HCT116 (cell line): ENCODE measurements around the gene PRSS56. TPM values are rescaled to one million over a fixed set of nuclear protein-coding genes. Genes with fewer than 3 reads are reported as not detected.

Experiments
- ATAC-seq: fragments of 200-7000 bp; cut with Tn5 transposase; 2 replicates; pipeline ENCODE4 v1.9.1; 2020; ENCODE audit warnings: mild to moderate bottlenecking, moderate library complexity
- BruUV-seq: library from RNA; stranded (reverse); fragments of 400-500 nt; replicated peaks from 2 replicates; lab custom pipeline; 2021; lab: Mats Ljungman, UMichigan
- CTCF ChIA-PET: fragments of 300-600 bp; sonication (Branson Sonifier 250); formaldehyde crosslinking; loops from one replicate; lab custom pipeline; 2021; ENCODE audit warnings: antibody characterized with exemption; lab: Charles Lee
- POLR2A ChIA-PET: fragments of 300-600, 350-600 bp; sonication (Branson Sonifier 250); formaldehyde crosslinking; loops from one replicate; lab custom pipeline; 2021; ENCODE audit warnings: antibody characterized with exemption; lab: Charles Lee
- RAD21 ChIA-PET, 2 experiments: fragments of 300-600 bp; sonication (Branson Sonifier 250); formaldehyde crosslinking; loops; one replicate each; lab custom pipeline; 2023; ENCODE audit warnings: low total read pairs in 2 of 2; ENCODE audit not compliant: uncharacterized antibody in 2 of 2, unreplicated experiment in 2 of 2, low non-redundant PET in 1 of 2; lab: Charles Lee
- DNase-seq: peaks from one replicate; pipeline ENCODE4 v3.0.0-alpha.2; 2010; ENCODE audit warnings: low read depth, low spot score
- H2AFZ ChIP-seq: fragments of 200-600 bp; shearing (Covaris generic), sonication (generic); 2 replicates; pipeline ENCODE4 v1.6.1; 2017; ENCODE audit warnings: low read depth, mixed run types, mixed read lengths, antibody characterized with exemption, low read length; ENCODE audit not compliant: poor library complexity, severe bottlenecking
- H3K27ac ChIP-seq: 2 replicates; pipeline ENCODE4 v1.5.1; 2012; ENCODE audit warnings: low read depth, low read length
- H3K27me3 ChIP-seq: fragments of 200-600 bp; sonication (generic); 2 replicates; pipeline ENCODE4 v1.6.1; 2016; ENCODE audit warnings: mixed run types, low read length, mixed read lengths; ENCODE audit not compliant: insufficient read depth
- H3K36me3 ChIP-seq, 2 experiments: fragments of 200-500 bp in 1 of 2; fragments of 200-600 bp in 1 of 2; sonication (Bioruptor generic) in 1 of 2; sonication (generic) in 1 of 2; 2 replicates each; pipeline versions ENCODE4 v1.5.1 to v1.6.1; 2014 to 2016; ENCODE audit warnings: low read length in 2 of 2, inconsistent platforms in 1 of 2, mixed read lengths in 1 of 2, mixed run types in 1 of 2; ENCODE audit not compliant: insufficient read depth in 2 of 2, control insufficient read depth in 1 of 2
- H3K4me1 ChIP-seq, 2 experiments: fragments of 200-600 bp in 1 of 2; sonication (generic) in 1 of 2; 2 replicates each; pipeline versions ENCODE4 v1.5.1 to v1.6.1; 2012 to 2017; ENCODE audit warnings: low read length in 2 of 2, inconsistent platforms in 1 of 2, mild to moderate bottlenecking in 1 of 2, mixed read lengths in 1 of 2, mixed run types in 1 of 2, moderate library complexity in 1 of 2; ENCODE audit not compliant: insufficient read depth in 2 of 2, control insufficient read depth in 1 of 2
- H3K4me2 ChIP-seq: fragments of 200-600 bp; sonication (generic); 2 replicates; pipeline ENCODE4 v1.6.1; 2017; ENCODE audit warnings: mixed run types, low read length, mixed read lengths
- H3K4me3 ChIP-seq, 2 experiments: fragments of 200-600 bp in 1 of 2; sonication (generic) in 1 of 2; replicated peaks in 1 of 2; 2 replicates each; pipeline ENCODE4 v1.5.1; 2011 to 2016; ENCODE audit warnings: low read length in 2 of 2, control low read depth in 1 of 2, low read depth in 1 of 2, mild to moderate bottlenecking in 1 of 2, mixed read lengths in 1 of 2, mixed run types in 1 of 2
- H3K79me2 ChIP-seq: fragments of 200-600 bp; sonication (generic); 2 replicates; pipeline ENCODE4 v1.6.1; 2017; ENCODE audit warnings: mild to moderate bottlenecking, mixed run types, low read length, moderate library complexity, mixed read lengths; ENCODE audit not compliant: insufficient read depth
- H3K9ac ChIP-seq: fragments of 200-600 bp; sonication (generic); 2 replicates; pipeline ENCODE4 v1.6.1; 2016; ENCODE audit warnings: low read length, mixed read lengths
- H3K9me2 ChIP-seq: fragments of 200-600 bp; sonication (generic), shearing (Covaris generic); 2 replicates; pipeline ENCODE4 v1.6.1; 2017; ENCODE audit warnings: mixed run types, mild to moderate bottlenecking, moderate library complexity; ENCODE audit not compliant: insufficient read depth
- H3K9me3 ChIP-seq, 2 experiments: fragments of 200-500 bp in 1 of 2; fragments of 200-600 bp in 1 of 2; sonication (Bioruptor generic) in 1 of 2; sonication (generic) in 1 of 2; 2 replicates each; pipeline ENCODE4 v1.6.1; 2014 to 2017; ENCODE audit warnings: low read length in 2 of 2, mixed read lengths in 2 of 2, inconsistent platforms in 1 of 2, low read depth in 1 of 2, mild to moderate bottlenecking in 1 of 2, mixed run types in 1 of 2, moderate library complexity in 1 of 2; ENCODE audit not compliant: control insufficient read depth in 1 of 2, insufficient read depth in 1 of 2
- H4K20me1 ChIP-seq: fragments of 200-600 bp; sonication (generic), shearing (Covaris generic); 2 replicates; pipeline ENCODE4 v1.6.1; 2017; ENCODE audit warnings: mixed run types, mild to moderate bottlenecking, moderate library complexity; ENCODE audit not compliant: insufficient read depth
- CBX3 ChIP-seq: IDR thresholded peaks from 2 replicates; pipeline ENCODE4 v1.6.1; 2012; ENCODE audit warnings: low read depth
- CEBPB ChIP-seq: IDR thresholded peaks from 2 replicates; pipeline ENCODE4 v1.6.1; 2012; ENCODE audit warnings: low read depth
- EGR1 ChIP-seq: IDR thresholded peaks from 2 replicates; pipeline ENCODE4 v1.6.1; 2012; ENCODE audit warnings: low read depth
- ELF1 ChIP-seq: IDR thresholded peaks from 2 replicates; pipeline ENCODE4 v1.6.1; 2012; ENCODE audit warnings: low read depth, borderline replicate concordance
- EZH2 ChIP-seq: fragments of 200-600 bp; sonication (generic); IDR thresholded peaks from 2 replicates; pipeline ENCODE4 v1.6.1; 2017; ENCODE audit warnings: antibody characterized with exemption, mixed run types
- EZH2phosphoT487 ChIP-seq: fragments of 200-600 bp; IDR thresholded peaks from 2 replicates; pipeline ENCODE4 v1.6.1; 2018; ENCODE audit warnings: antibody characterized with exemption, borderline replicate concordance
- JUND ChIP-seq: IDR thresholded peaks from 2 replicates; pipeline ENCODE4 v1.6.1; 2012
- SIN3A ChIP-seq: IDR thresholded peaks from 2 replicates; pipeline ENCODE4 v1.6.1; 2012; ENCODE audit warnings: low read depth
- SP1 ChIP-seq: IDR thresholded peaks from 2 replicates; pipeline ENCODE4 v1.6.1; 2012; ENCODE audit warnings: low read depth
- SRF ChIP-seq: IDR thresholded peaks from 2 replicates; pipeline ENCODE4 v1.6.1; 2012; ENCODE audit warnings: low read depth
- TCF7L2 ChIP-seq: IDR thresholded peaks from 2 replicates; pipeline ENCODE4 v1.7.0; 2011; ENCODE audit warnings: borderline replicate concordance, inconsistent platforms; ENCODE audit not compliant: insufficient read depth, insufficient read length; ENCODE audit errors: extremely low read depth
- intact Hi-C: fragments of 100-400 bp; cut with micrococcal nuclease; formaldehyde crosslinking; loops from 2 replicates; pipeline ENCODE4 v1.10.0; 2022
- total RNA-seq: library from RNA; stranded (reverse); gene quantifications from one replicate; pipeline ENCODE4 v1.2.1, GENCODE V29; 2021; ENCODE audit not compliant: unreplicated experiment
- TF ChIP-seq, protein P1 (sequence below): IDR thresholded peaks from 2 replicates; pipeline ENCODE4 v1.6.1; 2012
- TF ChIP-seq, protein P2 (sequence below): IDR thresholded peaks from 2 replicates; pipeline ENCODE4 v1.6.1; 2012; ENCODE audit warnings: low read depth
- TF ChIP-seq, protein P3 (sequence below), 3 experiments: fragments of 200-600 bp in 1 of 3; sonication (generic) in 1 of 3; IDR thresholded peaks in 2 of 3; conservative IDR thresholded peaks in 1 of 3; 2 replicates each; pipeline ENCODE4 v1.5.1; 2012 to 2017; ENCODE audit warnings: low read depth in 2 of 3, low read length in 2 of 3, antibody characterized with exemption in 1 of 3, borderline replicate concordance in 1 of 3, control low read depth in 1 of 3, mild to moderate bottlenecking in 1 of 3, mixed read lengths in 1 of 3, mixed run types in 1 of 3, moderate library complexity in 1 of 3; ENCODE audit not compliant: insufficient read depth in 1 of 3
- TF ChIP-seq, protein P4 (sequence below): IDR thresholded peaks from 2 replicates; pipeline ENCODE4 v1.6.1; 2012

The PRSS56 gene
- total RNA-seq, 1 experiment from 2014 or later = not detected

- H3K9me2 ChIP-seq = no peaks in the 10 kb centered on the region
- H4K20me1 ChIP-seq = no peaks in the 10 kb centered on the region
- 0 out of 4 replicates have a peak, but pooled peaks cover 0 to 4% of the 10 kb centered on the region in 2 experiments for H3K4me1 ChIP-seq
- intact Hi-C loops = no loop called here
- H3K27me3 ChIP-seq = no peaks in the 10 kb centered on the region
- H3K9me3 ChIP-seq = no peaks in the 10 kb centered on the region
- no peaks in the 10 kb centered on the region for H3K79me2 ChIP-seq
- TF ChIP-seq TCF7L2 (no peak), SIN3A (no peak), ELF1 (no peak), CBX3 (no peak), EZH2phosphoT487 (no peak), CEBPB (no peak), JUND (no peak), EZH2 (no peak), EGR1 (no peak), SRF (no peak), SP1 (no peak)
- TF ChIP-seq, protein P1, sequence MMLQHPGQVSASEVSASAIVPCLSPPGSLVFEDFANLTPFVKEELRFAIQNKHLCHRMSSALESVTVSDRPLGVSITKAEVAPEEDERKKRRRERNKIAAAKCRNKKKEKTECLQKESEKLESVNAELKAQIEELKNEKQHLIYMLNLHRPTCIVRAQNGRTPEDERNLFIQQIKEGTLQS = no peak
- TF ChIP-seq, protein P2, sequence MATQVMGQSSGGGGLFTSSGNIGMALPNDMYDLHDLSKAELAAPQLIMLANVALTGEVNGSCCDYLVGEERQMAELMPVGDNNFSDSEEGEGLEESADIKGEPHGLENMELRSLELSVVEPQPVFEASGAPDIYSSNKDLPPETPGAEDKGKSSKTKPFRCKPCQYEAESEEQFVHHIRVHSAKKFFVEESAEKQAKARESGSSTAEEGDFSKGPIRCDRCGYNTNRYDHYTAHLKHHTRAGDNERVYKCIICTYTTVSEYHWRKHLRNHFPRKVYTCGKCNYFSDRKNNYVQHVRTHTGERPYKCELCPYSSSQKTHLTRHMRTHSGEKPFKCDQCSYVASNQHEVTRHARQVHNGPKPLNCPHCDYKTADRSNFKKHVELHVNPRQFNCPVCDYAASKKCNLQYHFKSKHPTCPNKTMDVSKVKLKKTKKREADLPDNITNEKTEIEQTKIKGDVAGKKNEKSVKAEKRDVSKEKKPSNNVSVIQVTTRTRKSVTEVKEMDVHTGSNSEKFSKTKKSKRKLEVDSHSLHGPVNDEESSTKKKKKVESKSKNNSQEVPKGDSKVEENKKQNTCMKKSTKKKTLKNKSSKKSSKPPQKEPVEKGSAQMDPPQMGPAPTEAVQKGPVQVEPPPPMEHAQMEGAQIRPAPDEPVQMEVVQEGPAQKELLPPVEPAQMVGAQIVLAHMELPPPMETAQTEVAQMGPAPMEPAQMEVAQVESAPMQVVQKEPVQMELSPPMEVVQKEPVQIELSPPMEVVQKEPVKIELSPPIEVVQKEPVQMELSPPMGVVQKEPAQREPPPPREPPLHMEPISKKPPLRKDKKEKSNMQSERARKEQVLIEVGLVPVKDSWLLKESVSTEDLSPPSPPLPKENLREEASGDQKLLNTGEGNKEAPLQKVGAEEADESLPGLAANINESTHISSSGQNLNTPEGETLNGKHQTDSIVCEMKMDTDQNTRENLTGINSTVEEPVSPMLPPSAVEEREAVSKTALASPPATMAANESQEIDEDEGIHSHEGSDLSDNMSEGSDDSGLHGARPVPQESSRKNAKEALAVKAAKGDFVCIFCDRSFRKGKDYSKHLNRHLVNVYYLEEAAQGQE = no peak
- TF ChIP-seq, protein P3, sequence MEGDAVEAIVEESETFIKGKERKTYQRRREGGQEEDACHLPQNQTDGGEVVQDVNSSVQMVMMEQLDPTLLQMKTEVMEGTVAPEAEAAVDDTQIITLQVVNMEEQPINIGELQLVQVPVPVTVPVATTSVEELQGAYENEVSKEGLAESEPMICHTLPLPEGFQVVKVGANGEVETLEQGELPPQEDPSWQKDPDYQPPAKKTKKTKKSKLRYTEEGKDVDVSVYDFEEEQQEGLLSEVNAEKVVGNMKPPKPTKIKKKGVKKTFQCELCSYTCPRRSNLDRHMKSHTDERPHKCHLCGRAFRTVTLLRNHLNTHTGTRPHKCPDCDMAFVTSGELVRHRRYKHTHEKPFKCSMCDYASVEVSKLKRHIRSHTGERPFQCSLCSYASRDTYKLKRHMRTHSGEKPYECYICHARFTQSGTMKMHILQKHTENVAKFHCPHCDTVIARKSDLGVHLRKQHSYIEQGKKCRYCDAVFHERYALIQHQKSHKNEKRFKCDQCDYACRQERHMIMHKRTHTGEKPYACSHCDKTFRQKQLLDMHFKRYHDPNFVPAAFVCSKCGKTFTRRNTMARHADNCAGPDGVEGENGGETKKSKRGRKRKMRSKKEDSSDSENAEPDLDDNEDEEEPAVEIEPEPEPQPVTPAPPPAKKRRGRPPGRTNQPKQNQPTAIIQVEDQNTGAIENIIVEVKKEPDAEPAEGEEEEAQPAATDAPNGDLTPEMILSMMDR (IDR thresholded peaks at IDR 0.05 in 2 of 3, conservative IDR thresholded peaks at IDR 0.05 in 1 of 3; ENCODE audit: borderline replicate concordance in 1 of 3, insufficient read depth in 1 of 3, low read depth in 2 of 3, low read length in 2 of 3) = no peak
- TF ChIP-seq, protein P4, sequence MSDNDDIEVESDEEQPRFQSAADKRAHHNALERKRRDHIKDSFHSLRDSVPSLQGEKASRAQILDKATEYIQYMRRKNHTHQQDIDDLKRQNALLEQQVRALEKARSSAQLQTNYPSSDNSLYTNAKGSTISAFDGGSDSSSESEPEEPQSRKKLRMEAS = no peak
- TF ChIP-seq, all 23 proteins: peak for 0
- H3K27ac ChIP-seq = no peak overlapping the region
- DNase-seq = no peak
- ChIA-PET CTCF (no interaction called here), RAD21 (no interaction called here), POLR2A (no interaction called here)
- H3K36me3 ChIP-seq = no peaks in the 10 kb centered on the region
- no peak overlapping the region for H3K9ac ChIP-seq
- H2AFZ ChIP-seq = no peak overlapping the region
- no peak for ATAC-seq
- H3K4me2 ChIP-seq = no peak overlapping the region
- no TSS peak for BruUV-seq
- no peak overlapping the region for H3K4me3 ChIP-seq
Observed at GRCh38 chr2:232493701-232494474, 26.3 kb upstream of the PRSS56 start.
